ENCODE measurements around the gene KCNK18.

The KCNK18 gene

GRCh38 chr10:117167346-117167788, 29.9 kb upstream of the KCNK18 start:
- TF ChIP-seq POLR2AphosphoS5 (IDR thresholded peaks at IDR 0.05; ENCODE audit: low read depth, low read length) (no peak), TAF1 (IDR thresholded peaks at IDR 0.05; ENCODE audit: borderline replicate concordance, insufficient read depth, low read length) (no peak), FOXP2 (optimal IDR thresholded peaks at IDR 0.05; ENCODE audit: borderline replicate concordance, extremely low read depth, extremely low read length, insufficient read depth) (no peak), SIN3A (IDR thresholded peaks at IDR 0.05; ENCODE audit: borderline replicate concordance, insufficient read depth, low read length) (no peak)
- TF ChIP-seq, protein P1, sequence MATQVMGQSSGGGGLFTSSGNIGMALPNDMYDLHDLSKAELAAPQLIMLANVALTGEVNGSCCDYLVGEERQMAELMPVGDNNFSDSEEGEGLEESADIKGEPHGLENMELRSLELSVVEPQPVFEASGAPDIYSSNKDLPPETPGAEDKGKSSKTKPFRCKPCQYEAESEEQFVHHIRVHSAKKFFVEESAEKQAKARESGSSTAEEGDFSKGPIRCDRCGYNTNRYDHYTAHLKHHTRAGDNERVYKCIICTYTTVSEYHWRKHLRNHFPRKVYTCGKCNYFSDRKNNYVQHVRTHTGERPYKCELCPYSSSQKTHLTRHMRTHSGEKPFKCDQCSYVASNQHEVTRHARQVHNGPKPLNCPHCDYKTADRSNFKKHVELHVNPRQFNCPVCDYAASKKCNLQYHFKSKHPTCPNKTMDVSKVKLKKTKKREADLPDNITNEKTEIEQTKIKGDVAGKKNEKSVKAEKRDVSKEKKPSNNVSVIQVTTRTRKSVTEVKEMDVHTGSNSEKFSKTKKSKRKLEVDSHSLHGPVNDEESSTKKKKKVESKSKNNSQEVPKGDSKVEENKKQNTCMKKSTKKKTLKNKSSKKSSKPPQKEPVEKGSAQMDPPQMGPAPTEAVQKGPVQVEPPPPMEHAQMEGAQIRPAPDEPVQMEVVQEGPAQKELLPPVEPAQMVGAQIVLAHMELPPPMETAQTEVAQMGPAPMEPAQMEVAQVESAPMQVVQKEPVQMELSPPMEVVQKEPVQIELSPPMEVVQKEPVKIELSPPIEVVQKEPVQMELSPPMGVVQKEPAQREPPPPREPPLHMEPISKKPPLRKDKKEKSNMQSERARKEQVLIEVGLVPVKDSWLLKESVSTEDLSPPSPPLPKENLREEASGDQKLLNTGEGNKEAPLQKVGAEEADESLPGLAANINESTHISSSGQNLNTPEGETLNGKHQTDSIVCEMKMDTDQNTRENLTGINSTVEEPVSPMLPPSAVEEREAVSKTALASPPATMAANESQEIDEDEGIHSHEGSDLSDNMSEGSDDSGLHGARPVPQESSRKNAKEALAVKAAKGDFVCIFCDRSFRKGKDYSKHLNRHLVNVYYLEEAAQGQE (IDR thresholded peaks at IDR 0.05; ENCODE audit: insufficient read depth in 1 of 2, low read depth in 2 of 2, low read length in 2 of 2): no peak

GRCh38 chr10:117167789-117168674, 29.3 kb upstream of the KCNK18 start:
- TF ChIP-seq TAF1 (IDR thresholded peaks at IDR 0.05; ENCODE audit: borderline replicate concordance, insufficient read depth, low read length) (no peak), FOXP2 (optimal IDR thresholded peaks at IDR 0.05; ENCODE audit: borderline replicate concordance, extremely low read depth, extremely low read length, insufficient read depth) (no peak), POLR2AphosphoS5 (IDR thresholded peaks at IDR 0.05; ENCODE audit: low read depth, low read length) (no peak), SIN3A (IDR thresholded peaks at IDR 0.05; ENCODE audit: borderline replicate concordance, insufficient read depth, low read length) (no peak)
- TF ChIP-seq, protein P1 (IDR thresholded peaks at IDR 0.05; ENCODE audit: insufficient read depth in 1 of 2, low read depth in 2 of 2, low read length in 2 of 2): no peak

DNA sequence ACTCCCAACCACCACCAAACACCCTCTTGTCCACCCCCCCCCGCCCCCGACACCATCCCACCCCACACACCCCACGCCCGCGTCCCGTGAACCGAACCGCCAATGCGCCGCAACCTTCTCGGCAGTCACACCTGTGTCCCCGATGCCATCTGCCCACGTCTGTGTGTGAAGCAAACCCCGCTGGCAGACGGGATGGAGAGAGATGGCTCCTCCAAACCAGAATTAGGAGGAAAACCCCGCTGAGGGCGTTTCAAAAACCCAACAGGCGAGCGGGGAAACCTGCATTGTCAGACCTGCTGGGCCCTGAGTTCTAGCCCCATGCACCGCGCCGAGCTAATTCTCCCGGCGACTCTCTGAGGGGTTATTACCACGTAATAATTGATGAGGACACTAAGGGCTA, 28.6 kb upstream of the KCNK18 start:
- TF ChIP-seq, protein P1 (IDR thresholded peaks at IDR 0.05; ENCODE audit: insufficient read depth in 1 of 2, low read depth in 2 of 2, low read length in 2 of 2): no peak
- TF ChIP-seq FOXP2 (optimal IDR thresholded peaks at IDR 0.05; ENCODE audit: borderline replicate concordance, extremely low read depth, extremely low read length, insufficient read depth) (no peak), TAF1 (IDR thresholded peaks at IDR 0.05; ENCODE audit: borderline replicate concordance, insufficient read depth, low read length) (no peak), SIN3A (IDR thresholded peaks at IDR 0.05; ENCODE audit: borderline replicate concordance, insufficient read depth, low read length) (no peak), POLR2AphosphoS5 (IDR thresholded peaks at IDR 0.05; ENCODE audit: low read depth, low read length) (no peak)

- TF ChIP-seq POLR2AphosphoS5 (IDR thresholded peaks at IDR 0.05; ENCODE audit: low read depth, low read length) (no peak), TAF1 (IDR thresholded peaks at IDR 0.05; ENCODE audit: borderline replicate concordance, insufficient read depth, low read length) (no peak), SIN3A (IDR thresholded peaks at IDR 0.05; ENCODE audit: borderline replicate concordance, insufficient read depth, low read length) (no peak), FOXP2 (optimal IDR thresholded peaks at IDR 0.05; ENCODE audit: borderline replicate concordance, extremely low read depth, extremely low read length, insufficient read depth) (no peak)
- TF ChIP-seq, protein P1 (IDR thresholded peaks at IDR 0.05; ENCODE audit: insufficient read depth in 1 of 2, low read depth in 2 of 2, low read length in 2 of 2): no peak
Measured at GRCh38 chr10:117169480-117169879, 27.8 kb upstream of the KCNK18 start.
